CD4-positive, alpha-beta T cell (primary cell): Measurements from ENCODE around the gene DMKN. TPM values are rescaled to one million over a fixed set of nuclear protein-coding genes. Genes with fewer than 3 reads are reported as not detected.

Experiments
- ATAC-seq: fragments of 200-7000 bp; cut with Tn5 transposase; one replicate; pipeline ENCODE4 v1.10.0; 2022; ENCODE audit warnings: mild to moderate bottlenecking; ENCODE audit not compliant: poor library complexity
- CTCF ChIA-PET: fragments of 350-600 bp; sonication (Branson Sonifier 250); formaldehyde crosslinking; loops from one replicate; lab custom pipeline; 2021; ENCODE audit warnings: antibody characterized with exemption, inconsistent platforms; lab: Charles Lee
- POLR2A ChIA-PET: fragments of 350-600 bp; sonication (Branson Sonifier 250); formaldehyde crosslinking; loops from one replicate; lab custom pipeline; 2021; ENCODE audit warnings: antibody characterized with exemption, inconsistent platforms; lab: Charles Lee
- DNase-seq, 14 experiments: peaks; one replicate each; pipeline ENCODE4 v3.0.0-alpha.2; 2013 to 2020; ENCODE audit warnings: mixed read lengths in 2 of 14
- H3K27ac ChIP-seq, 2 donors: one replicate each; pipeline versions ENCODE4 v1.5.1 to v1.7.0; 2013; ENCODE audit warnings: low read length in 2 of 2, low read depth in 1 of 2, mild to moderate bottlenecking in 1 of 2
- H3K27me3 ChIP-seq, 2 experiments: 1 replicate in 1 of 2; 2 replicates in 1 of 2; pipeline versions ENCODE4 v1.6.1 to v1.7.0; 2013; ENCODE audit warnings: low read length in 2 of 2, control low read depth in 1 of 2, mild to moderate bottlenecking in 1 of 2, moderate library complexity in 1 of 2; ENCODE audit not compliant: insufficient read depth in 2 of 2, control insufficient read depth in 1 of 2
- H3K36me3 ChIP-seq: one replicate; pipeline ENCODE4 v1.6.1; 2013; ENCODE audit warnings: low read length, control low read depth; ENCODE audit not compliant: insufficient read depth
- H3K4me1 ChIP-seq: one replicate; pipeline ENCODE4 v1.6.1; 2013; ENCODE audit warnings: low read length, control low read depth; ENCODE audit not compliant: insufficient read depth
- H3K4me3 ChIP-seq: one replicate; pipeline ENCODE4 v1.5.1; 2013; ENCODE audit warnings: mild to moderate bottlenecking, low read length, moderate library complexity
- H3K9me3 ChIP-seq, 2 experiments: 1 replicate in 1 of 2; 2 replicates in 1 of 2; pipeline versions ENCODE4 v1.6.1 to v1.7.0; 2013; ENCODE audit warnings: low read length in 2 of 2, mild to moderate bottlenecking in 2 of 2, control low read depth in 1 of 2, moderate library complexity in 1 of 2; ENCODE audit not compliant: control insufficient read depth in 1 of 2, insufficient read depth in 1 of 2
- H3K27ac Mint-ChIP-seq: one replicate; pipeline ENCODE4 v1.8.0; 2020; ENCODE audit warnings: mixed read lengths
- H3K27me3 Mint-ChIP-seq: one replicate; pipeline ENCODE4 v1.8.0; 2021; ENCODE audit warnings: mixed read lengths
- H3K36me3 Mint-ChIP-seq: one replicate; pipeline ENCODE4 v1.8.0; 2021; ENCODE audit warnings: low read depth, mixed read lengths
- H3K4me1 Mint-ChIP-seq: one replicate; pipeline ENCODE4 v1.8.0; 2021; ENCODE audit warnings: low read depth, mixed read lengths
- H3K4me3 Mint-ChIP-seq: one replicate; pipeline ENCODE4 v1.8.0; 2020; ENCODE audit warnings: mild to moderate bottlenecking, mixed read lengths
- H3K9me3 Mint-ChIP-seq: one replicate; pipeline ENCODE4 v1.8.0; 2020; ENCODE audit warnings: mixed read lengths
- CTCF ChIP-seq: fragments of 200-600 bp; IDR thresholded peaks from one replicate; pipeline ENCODE4 v1.8.0; 2022; ENCODE audit warnings: antibody characterized with exemption, mild to moderate bottlenecking
- intact Hi-C, 2 experiments: fragments of 100-400 bp; cut with DNase I in 1 of 2; cut with micrococcal nuclease in 1 of 2; formaldehyde crosslinking; loops; one replicate each; pipeline versions ENCODE4 v1.15.1 to v1.9.0; 2023 to 2025; cut with DNase I, micrococcal nuclease
- total RNA-seq, 174 experiments: library from RNA in 2 of 174; stranded (reverse) in 2 of 174; gene quantifications; one replicate each; pipeline ENCODE4 v1.2.3 and lab custom pipeline; 2021 to 2026

DMKN gene
- total RNA-seq, 2 experiments from 2014 or later, result not detected

- POLR2A ChIA-PET, result interaction anchor here (0.8 kb wide), 1 partner anchor 124 kb away, joined by 3 read pairs; no protein-coding TSS in a partner anchor
Observed at GRCh38 chr19:35516310-35516709, 2.9 kb upstream of the DMKN start.

DNA sequence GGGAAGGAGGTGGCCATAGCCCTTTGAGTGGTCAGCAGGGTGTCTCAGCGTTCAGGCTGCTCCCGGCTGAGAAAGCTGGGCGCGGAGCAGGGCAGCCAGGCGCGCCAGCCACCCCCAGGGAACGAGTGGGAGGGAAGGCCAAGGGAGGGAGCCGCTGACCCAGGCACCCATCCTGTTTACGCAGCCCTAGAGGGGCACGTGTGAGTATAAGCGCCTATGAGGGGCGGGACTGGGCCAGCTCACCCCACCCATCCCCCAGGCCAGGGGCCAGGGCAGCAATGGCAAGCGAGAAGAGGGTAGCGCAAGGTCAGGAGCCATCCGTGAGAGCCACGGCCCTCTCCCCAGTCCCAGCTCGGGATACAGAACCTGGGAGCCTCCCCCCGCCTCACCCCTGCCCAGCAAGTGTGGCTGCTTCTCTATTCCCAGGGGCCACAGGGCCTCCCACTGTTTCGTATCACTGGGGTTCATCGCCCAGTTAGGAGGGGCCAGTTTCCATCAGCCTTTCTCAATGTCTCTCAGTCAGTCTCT, 897 bp upstream of the DMKN start:
- DNase-seq, result no peak
- peaks cover 0 to 3% of the 10 kb centered on the region in 2 experiments for H3K9me3 ChIP-seq
- POLR2A ChIA-PET, result no interaction called here
- H3K4me3 ChIP-seq, result no peak overlapping the region
- TF ChIP-seq CTCF, result no peak
- Mint-ChIP-seq H3K27me3 (peaks cover 62% of the 10 kb centered on the region), H3K4me1 (peaks cover 13% of the 10 kb centered on the region), H3K9me3 (no peaks in the 10 kb centered on the region), H3K4me3 (no peak overlapping the region), H3K36me3 (no peaks in the 10 kb centered on the region), H3K27ac (no peak overlapping the region)
- H3K36me3 ChIP-seq, result no peaks in the 10 kb centered on the region
- ATAC-seq, result no peak
- H3K27ac ChIP-seq, result no peak overlapping the region
- peaks cover 15 to 19% of the 10 kb centered on the region in 2 experiments for H3K27me3 ChIP-seq
- intact Hi-C loops, result no loop called here
- H3K4me1 ChIP-seq, result peaks cover 15% of the 10 kb centered on the region
- CTCF ChIA-PET, result no interaction called here

More at GRCh38 chr19:35516310-35516709, 2.9 kb upstream of the DMKN start:
- Histone ChIP-seq H3K36me3 (no peaks in the 10 kb centered on the region), H3K27ac (no peak overlapping the region), H3K4me1 (no peaks in the 10 kb centered on the region), H3K4me3 (no peak overlapping the region), H3K9me3 (no peaks in the 10 kb centered on the region), H3K27me3 (peaks cover 5 to 7% of the 10 kb centered on the region in 2 experiments)
- ATAC-seq (no peak), DNase-seq (no peak)
- Mint-ChIP-seq H3K27me3 (peaks cover 47% of the 10 kb centered on the region), H3K27ac (no peak overlapping the region), H3K36me3 (no peaks in the 10 kb centered on the region), H3K4me1 (no peaks in the 10 kb centered on the region), H3K9me3 (no peaks in the 10 kb centered on the region), H3K4me3 (no peak overlapping the region)
- CTCF ChIA-PET, result no interaction called here
- TF ChIP-seq CTCF, result no peak
- intact Hi-C loops, result no loop called here

- Mint-ChIP-seq H3K27me3 (peaks cover 65% of the 10 kb centered on the region), H3K27ac (no peak overlapping the region), H3K36me3 (no peaks in the 10 kb centered on the region), H3K9me3 (no peaks in the 10 kb centered on the region), H3K4me3 (no peak overlapping the region), H3K4me1 (peaks cover 17% of the 10 kb centered on the region)
- CTCF ChIA-PET, result no interaction called here
- intact Hi-C loops, result no loop called here
- POLR2A ChIA-PET, result no interaction called here
- ATAC-seq (no peak), DNase-seq (no peak)
- no peak overlapping the region for H3K4me3 ChIP-seq
- peaks cover 19% of the 10 kb centered on the region in 2 experiments for H3K27me3 ChIP-seq
- no peaks in the 10 kb centered on the region for H3K36me3 ChIP-seq
- H3K9me3 ChIP-seq, result peaks cover 0 to 3% of the 10 kb centered on the region in 2 experiments
- TF ChIP-seq CTCF, result no peak
- no peak overlapping the region for H3K27ac ChIP-seq
- peaks cover 20% of the 10 kb centered on the region for H3K4me1 ChIP-seq
Observed at GRCh38 chr19:35512831-35513627, 420 bp downstream of the DMKN start.
